Activated T-cell treated with anti-CD3 and anti-CD28 coated beads, Interleukin-2, amount 50 U/mL, for 48 hours (primary cell): Measurements from ENCODE around the gene NUB1.

Experiments
- DNase-seq, 2 experiments: peaks; one replicate each; pipeline ENCODE4 v3.0.0-alpha.2; 2020

The NUB1 gene

GRCh38 chr7:151314401-151314800 lies 27.2 kb upstream of the NUB1 start:
- no peak for DNase-seq

- DNase-seq, result peak; percentile 75 to 79
These were observed 26.5 kb upstream of the NUB1 start for GRCh38 chr7:151315038-151315655.

GRCh38 chr7:151316896-151317295 lies 24.7 kb upstream of the NUB1 start:
- DNase-seq, result no peak

- no peak for DNase-seq
These were observed 23.7 kb upstream of the NUB1 start for GRCh38 chr7:151317936-151318335.

- no peak for DNase-seq
These were observed 22.4 kb upstream of the NUB1 start for GRCh38 chr7:151319189-151319588.

- no peak for DNase-seq
These were observed 21.3 kb upstream of the NUB1 start for GRCh38 chr7:151320263-151320845.

GRCh38 chr7:151321341-151321740 lies 20.3 kb upstream of the NUB1 start:
- DNase-seq, result no peak

GRCh38 chr7:151322906-151323305 lies 18.7 kb upstream of the NUB1 start:
- DNase-seq, result no peak

- no peak for DNase-seq
These were observed 14.6 kb upstream of the NUB1 start for GRCh38 chr7:151327022-151327421.

GRCh38 chr7:151327659-151328058 lies 14.0 kb upstream of the NUB1 start:
- DNase-seq, result no peak

GRCh38 chr7:151330181-151330580 lies 11.4 kb upstream of the NUB1 start:
- no peak for DNase-seq

GRCh38 chr7:151330661-151331060 lies 11.0 kb upstream of the NUB1 start:
- no peak for DNase-seq

- no peak for DNase-seq
These were observed 7.0 kb upstream of the NUB1 start for GRCh38 chr7:151334628-151335027.

- no peak for DNase-seq
These were observed 5.4 kb upstream of the NUB1 start for GRCh38 chr7:151336027-151336708.

- DNase-seq, result no peak
These were observed 4.3 kb upstream of the NUB1 start for GRCh38 chr7:151337346-151337745.

- no peak for DNase-seq
These were observed 2.8 kb upstream of the NUB1 start for GRCh38 chr7:151338809-151339208.

GRCh38 chr7:151339651-151340382 lies 1.8 kb upstream of the NUB1 start:
- DNase-seq, result no peak

GRCh38 chr7:151340794-151341356 lies 737 bp upstream of the NUB1 start:
- no peak for DNase-seq

GRCh38 chr7:151342102-151342646 lies 562 bp downstream of the NUB1 start:
- no peak for DNase-seq

- DNase-seq, result no peak
These were observed 1.2 kb downstream of the NUB1 start for GRCh38 chr7:151342811-151343210.

GRCh38 chr7:151343516-151343915 lies 1.9 kb downstream of the NUB1 start:
- no peak for DNase-seq

- DNase-seq, result no peak
These were observed 4.2 kb downstream of the NUB1 start for GRCh38 chr7:151345576-151346469.
